GM21526 (cell line): ENCODE measurements around the gene REC114.
"Not testable (repeated sequence)": the region's sequence is repeated elsewhere in the genome, so short reads cannot be mapped to it uniquely, and the experiment has no call there.

Source experiments
- ATAC-seq: cut with Tn5 transposase; IDR thresholded peaks from one replicate; pipeline ENCODE4 v1.9.1; 2021; ENCODE audit warnings: moderate library complexity; ENCODE audit not compliant: unreplicated experiment, low FRiP score

Gene REC114

DNA sequence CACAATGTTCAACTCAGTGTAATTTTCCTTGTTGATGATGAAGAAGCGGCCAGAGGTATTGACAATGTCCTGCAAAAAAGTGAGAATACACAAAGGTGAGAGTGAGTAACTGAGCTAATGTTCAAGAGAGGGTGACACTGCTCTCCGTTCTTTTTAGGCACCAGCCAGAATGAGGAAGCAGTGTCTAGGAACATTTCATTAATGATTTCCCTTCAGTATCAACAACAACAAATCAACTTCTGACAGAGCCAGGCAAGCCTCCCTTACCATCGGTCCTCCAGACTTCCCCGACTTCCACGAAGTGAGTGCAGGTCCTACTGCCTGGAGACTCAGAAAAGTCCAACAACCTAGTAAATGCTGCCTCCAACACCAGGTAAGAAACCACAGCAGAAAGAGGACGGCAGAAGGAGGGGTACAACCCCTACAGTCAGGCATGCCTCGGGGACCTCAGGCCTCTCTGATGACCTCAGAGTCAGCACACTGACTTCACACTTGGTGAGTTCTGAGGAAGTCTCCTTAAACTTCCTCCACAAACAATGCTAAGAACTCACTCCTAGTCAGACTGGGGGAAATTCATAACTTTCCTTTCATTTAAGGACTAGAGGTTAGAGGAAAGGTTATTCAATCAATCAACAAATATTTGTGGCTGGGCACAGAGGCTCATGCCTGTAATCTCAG, 127.5 kb downstream of the REC114 start:
- ATAC-seq, result no peak

DNA sequence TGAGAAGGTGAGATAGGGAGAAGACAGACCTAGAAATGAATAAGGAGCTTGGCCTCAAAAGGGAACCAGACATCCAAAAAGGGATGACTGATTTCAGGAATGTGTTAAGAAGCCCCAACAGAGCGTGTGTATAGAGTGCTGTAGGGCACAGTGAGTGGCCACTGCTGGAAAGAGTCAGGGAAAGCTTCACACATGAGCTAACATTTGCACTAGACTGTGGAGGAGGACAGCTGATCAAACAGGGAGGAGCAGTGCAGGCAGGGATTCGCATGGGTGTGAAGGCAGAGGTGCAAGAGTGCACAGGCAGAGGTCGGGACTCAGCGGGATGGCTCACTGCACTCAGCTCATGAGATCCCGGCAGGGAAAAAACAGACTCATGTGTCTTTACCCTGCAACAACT, 128.4 kb downstream of the REC114 start:
- ATAC-seq, result no peak

DNA sequence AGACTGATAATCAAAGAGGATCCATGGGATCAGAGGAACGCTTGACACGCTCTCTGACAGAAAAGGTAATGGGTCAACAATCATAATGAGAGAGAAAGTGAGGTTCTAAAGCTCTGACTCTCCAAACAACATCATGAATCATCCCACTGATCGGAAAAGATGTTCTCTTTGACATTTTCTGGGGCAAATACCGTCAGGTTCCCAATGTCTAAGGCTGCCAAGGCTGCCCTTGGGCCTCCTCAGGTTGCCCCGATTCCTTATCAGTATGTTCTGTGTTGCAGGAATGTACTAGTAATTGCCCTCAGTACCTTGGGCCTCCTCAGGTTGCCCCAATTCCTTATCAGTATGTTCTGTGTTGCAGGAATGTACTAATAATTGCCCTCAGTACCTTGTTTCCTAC, 129.3 kb downstream of the REC114 start:
- no peak for ATAC-seq

DNA sequence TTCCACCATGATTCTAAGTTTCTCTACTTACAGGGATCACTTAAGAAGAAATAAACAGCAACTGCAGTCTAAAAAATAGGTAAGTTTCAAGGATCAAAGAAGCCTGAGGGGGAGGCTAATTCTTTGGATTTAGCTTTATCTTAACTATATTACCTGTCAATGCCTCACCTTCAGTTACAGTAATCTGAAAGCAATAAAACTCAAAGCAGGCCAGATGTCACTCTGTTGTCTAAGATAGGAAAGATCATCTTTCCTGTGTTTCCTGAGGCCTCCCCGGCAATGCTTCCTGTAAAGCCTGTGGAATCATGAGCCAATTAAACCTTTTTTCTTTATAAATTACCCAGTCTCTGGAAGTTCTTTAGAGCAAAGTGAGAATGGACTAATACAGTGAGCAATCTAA, 130.1 kb downstream of the REC114 start:
- no peak for ATAC-seq

DNA sequence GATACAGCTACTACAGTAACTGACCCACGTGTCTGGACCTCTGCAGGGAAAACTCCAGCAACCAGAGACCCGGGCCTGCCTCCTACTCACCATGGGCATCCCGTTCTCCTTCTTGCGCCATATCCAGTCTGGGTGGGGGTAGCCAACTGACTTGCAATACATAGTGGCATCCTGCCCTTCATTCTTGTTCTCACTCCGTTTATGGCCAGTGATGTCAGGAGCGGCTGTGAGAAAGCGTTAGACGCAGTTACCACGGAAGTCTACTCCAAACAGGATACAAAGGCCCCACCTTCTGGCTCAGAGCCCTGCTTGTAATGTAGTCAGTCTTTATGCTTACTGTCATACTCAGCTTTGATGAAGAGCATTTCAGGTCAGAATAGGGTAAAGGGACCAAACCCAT, 130.6 kb downstream of the REC114 start:
- ATAC-seq, result no peak

DNA sequence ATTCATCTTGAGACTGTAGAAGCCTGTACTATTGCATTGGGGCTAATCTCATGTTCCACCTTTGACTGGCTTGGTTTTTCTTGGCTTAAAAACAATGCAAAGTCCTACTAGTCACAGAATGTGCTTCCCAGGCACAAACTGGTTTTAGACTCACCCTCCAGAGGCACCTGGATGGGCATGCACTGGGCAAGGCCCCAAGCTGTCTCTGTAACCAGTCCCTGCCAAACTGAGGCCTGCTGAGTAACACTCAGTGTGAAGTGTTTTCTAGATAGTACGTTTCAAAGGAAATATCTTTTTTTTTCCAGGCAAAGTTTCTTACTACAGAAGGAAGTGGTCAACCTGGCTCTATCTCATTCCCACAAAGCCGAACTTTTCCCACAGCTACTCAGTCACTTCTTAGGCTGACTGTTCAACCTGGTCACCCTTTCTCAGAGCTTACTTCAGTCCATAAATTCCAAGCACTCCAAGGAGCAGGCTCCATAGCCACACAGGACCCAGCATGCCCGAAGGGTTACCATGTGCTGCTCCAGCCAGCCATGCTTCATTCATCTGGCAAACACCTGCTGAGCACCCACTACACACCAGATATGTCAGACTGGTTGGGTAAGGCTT, 132.8 kb downstream of the REC114 start:
- no peak for ATAC-seq

DNA sequence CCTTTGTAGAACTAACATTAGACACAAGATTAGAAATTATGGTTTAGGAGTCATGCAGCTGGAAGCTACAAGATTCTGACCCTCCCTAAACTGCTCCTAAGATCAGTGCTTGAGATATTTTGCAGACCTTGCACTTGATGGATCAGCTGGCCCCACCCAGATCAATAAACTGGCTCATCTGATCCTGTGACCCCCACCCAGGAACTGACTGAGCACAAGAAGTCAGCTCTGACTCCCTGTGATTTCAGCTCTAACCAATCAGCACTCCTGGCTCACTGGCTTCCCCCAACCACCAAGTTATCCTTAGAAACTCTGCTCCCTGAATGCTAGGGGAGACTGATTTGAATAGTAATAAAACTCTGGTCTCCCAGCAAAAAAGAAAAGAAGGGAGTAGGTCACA, 134.6 kb downstream of the REC114 start:
- ATAC-seq, result not testable (repeated sequence)

DNA sequence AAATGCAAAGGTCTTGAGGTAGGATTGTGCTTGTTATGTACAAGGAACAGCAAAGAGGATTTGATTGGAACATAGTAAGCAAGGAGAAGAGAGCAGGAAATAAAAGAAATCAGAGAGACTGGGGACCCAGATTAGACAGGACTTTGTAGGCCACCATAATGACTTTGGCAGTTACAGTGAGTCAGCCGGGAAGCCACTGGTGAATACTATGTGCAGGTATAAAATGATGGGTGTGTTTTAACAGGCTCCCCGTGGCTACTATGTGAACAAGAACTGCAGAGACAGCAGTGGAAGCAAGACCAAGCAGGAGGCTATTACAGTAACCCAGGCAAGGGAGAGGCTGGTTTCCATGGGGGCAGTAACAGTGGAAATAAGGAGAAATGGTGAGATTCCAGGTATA, 135.1 kb downstream of the REC114 start:
- no peak for ATAC-seq

DNA sequence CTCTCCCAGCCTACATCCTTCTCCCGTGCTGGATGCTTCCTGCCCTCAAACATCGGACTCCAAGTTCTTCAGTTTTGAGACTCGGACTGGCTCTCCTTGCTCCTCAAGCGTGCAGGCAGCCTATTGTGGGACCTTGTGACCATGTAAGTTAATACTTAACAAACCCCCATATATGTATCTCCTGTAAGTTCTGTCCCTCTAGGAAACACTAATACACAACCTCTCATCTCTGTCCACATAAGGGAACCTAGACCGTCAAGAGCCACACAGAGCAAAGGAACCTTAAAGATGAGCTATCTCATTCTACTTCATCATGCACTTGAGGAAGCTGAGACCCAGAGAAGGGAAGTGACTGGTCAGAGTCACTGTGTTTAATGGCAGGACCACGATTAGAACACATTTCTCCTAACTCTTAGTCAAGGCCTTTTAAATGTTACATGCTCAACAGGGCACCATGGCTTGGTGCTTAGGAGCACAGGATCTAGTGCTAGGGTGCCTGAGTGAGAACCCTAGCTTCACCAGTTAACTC, 140.0 kb downstream of the REC114 start:
- no peak for ATAC-seq

DNA sequence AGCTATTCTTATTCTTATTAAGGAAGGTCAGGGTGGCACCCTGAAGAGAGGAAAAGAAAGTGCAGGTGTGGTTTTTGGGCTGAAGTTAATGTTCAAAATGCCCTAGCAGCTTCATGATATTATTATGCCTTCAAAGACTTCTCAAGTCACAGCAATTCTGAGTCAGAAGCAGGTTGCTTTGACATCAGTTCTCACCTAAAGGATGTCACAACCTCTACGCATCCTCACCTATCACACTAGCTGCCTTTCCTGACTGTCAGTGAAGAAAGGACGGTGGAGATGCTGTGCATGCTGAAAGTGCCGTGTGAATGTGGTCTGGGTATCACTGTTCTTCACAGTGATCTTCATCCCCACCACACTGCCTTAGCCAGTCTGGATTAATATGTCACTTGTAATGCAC, 140.6 kb downstream of the REC114 start:
- no peak for ATAC-seq

DNA sequence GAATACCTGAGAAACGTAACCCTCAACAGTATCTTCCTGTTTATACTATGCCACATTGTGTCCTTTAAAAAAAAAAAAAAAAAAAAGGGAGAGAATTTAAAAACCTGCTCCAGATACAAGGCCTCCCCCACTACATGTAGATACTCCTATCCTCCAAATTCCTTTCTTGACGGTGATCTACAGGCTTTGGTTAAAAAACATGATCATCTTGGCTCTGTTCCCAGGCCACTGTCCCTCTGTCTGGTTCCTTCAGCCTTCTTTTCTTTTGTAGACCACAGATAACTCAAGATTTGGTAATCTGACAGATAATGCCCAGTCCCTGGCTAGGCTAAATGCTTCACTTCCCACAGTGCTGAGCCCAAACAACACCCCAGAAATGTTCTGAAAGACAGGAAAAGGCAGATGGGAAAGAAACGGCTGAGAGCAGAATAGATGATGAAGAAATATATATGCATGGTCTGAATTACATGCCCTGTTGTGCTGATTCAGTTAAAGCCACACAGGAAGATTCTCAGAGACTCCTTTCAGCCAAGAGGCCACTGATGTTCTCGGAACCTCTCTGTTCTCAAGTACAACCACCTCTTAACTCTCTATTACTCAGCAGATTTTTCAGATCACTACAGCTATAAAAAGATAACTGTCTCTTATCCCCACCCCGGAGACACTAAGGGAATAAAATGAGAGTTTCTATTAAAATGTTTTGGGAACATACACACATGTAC, 141.9 kb downstream of the REC114 start:
- no peak for ATAC-seq

DNA sequence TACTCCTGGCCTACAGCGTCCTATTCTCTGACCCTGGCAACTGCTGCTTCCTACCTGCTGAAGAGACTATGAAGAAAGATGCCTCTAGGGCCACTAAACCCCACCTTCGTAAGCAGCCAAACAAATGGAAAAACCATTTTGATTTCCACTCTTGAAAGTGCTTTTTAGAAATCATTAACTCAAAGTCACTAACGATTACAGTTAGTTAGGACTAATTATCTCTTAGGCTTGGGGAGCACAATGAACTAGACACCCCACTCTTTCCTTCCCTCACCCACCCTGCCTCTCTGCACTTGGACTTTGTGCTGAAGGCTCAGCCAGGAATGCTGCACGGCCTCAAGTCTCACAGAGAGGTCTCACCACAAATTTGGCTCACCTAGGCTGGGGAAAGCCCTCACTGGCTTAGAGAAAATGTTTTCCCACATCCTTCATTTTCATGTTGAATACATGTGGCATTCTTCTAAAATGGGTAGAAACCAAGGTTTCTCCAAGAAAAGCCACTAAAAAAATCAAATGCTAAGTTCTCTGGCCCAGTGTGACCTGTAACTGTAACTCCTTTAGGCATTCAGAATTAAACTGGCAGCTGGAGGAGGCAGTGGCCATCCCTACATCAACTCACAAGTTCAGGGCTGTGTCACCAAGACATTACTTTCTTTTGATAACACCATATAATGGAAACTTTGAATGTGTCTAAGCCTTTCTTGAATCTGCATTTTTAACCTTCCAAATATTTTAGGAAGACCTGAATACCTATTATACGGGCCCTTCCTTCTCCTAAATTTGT, 143.1 kb downstream of the REC114 start:
- no peak for ATAC-seq

DNA sequence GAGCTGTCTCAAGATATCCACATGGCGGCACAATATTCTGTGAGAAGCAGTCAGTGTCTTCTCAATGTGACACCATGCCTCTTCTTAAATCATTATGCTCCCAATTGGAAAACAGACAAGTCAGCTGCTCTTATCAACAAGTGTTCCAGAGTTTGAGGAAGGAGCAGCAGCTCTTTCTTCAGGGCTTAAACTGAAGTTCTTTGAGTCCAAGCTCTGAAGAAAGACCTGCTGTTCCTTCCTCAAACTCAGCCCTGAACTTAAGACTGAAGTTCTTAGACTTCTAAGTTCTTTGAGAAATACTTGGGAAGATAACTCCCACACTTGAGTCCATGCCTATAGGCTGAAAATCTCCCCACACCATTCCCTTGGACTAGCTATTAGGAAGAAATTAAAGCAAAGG, 146.8 kb downstream of the REC114 start:
- no peak for ATAC-seq

DNA sequence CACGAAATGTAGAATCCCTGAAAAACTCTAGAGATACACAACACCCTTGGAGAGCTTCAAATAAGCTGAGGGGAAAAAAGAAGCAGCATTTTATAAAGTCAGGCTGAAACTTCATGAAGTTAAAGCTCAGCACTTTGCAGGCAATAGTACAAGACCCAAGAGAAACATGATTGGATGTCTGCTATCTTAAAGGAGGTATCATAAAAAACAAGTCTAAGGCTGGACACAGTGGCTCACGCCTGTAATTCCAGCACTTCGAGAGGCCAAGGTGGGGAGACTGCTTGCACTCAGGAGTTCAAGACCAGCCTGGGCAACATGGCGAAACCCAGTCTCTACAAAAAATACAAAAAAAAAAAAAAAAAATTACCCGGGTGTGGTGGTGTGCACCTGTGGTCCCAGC, 147.3 kb downstream of the REC114 start:
- no peak for ATAC-seq

DNA sequence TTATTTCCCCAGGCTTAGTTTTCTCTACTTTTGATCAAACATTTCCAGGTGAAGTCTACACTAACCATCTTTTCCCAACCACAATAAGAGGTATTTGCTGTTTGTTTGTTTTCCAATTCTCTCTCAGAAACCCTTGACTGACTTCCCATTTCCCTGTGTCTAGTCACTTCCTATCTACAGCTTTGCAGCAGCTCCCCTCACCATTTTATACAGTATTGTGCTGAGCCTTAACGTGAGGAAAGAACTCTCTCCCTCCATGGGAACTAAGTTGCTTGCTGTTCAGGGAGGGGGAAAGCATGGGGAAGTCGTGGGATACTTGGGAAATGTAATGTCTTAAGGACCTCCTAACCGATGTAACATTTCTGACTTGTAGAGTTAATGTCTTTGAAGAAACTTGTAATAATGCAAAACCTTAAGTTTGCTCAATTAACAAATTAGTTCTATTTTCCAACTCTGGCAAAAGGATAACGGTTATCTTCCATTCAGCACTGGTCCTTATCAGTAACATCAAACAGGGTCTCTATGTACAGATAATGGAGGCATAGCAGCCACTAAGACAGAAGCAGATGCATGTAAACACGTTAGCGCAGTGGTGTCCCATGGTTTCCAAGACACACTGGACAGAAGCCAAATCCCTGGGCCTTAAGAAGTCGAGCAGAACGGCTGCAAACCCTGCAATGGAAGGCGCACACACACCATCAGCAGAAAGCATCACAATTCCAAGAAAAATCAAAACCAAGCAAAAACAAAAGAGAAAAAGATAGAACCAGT, 150.5 kb downstream of the REC114 start:
- ATAC-seq, result no peak

DNA sequence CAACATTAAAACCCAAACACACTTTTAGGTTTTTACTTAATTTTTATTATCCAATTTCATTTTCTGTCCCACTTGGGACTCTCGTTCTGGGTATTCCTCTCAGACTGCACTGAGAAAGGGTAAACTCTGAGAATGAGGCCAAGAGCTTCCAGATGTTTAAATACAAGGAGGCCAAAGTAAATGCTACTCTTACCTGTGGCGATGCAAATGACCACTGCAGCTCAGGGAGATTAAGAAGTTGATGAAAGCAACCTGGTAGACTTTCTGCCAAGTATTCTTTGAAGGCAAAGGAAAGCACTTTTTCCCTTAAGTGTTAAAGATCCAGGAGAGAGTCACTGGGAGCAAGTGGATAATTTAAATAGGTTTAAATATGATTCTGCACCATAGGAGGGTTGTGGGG, 151.1 kb downstream of the REC114 start:
- no peak for ATAC-seq

DNA sequence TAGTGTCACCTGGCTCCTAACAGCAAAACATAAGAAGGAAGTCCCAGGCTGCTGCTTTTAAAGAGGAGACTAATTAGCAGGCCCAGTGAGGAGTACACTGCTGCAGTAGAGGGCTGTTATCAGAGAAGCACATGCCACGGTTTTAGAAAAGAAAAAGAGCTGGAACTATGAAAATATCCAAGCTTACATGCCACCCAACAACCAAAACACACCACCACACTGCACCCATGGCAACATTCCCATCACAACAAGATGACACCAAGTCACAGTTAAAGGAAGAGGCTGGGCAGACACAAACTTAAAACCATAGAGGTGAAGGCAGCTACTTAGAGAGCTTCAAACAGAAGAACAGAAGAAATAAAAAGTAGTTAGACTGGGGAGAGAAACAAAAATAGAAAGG, 153.2 kb downstream of the REC114 start:
- no peak for ATAC-seq

DNA sequence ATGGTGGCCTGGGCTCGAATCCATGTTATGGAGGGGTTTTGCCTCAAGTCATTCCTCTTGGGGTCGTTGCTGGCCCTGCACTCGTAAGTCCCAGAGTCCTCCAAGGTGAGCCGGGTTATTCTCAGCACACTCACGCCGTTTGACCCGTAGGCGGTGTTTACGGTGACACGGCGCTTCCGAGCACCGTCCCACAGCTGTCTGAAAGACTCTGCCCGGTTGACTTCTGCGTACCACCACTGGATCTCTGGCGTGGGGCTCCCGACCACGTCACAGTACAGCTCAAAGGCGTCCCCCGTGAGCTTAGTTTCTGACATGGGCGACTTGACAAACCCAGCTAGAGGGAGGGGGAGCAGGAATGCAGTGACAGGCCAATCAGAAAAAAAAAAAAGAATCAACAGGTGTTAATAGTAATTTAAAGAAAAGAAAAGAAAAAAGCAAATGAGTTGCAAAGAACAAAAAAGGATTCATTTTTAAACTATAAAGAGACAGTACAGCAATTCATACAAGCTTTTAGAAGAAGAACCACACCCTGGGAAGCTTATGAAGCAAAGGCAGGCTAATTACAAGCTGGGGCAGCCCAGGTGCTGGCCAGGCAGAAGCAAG, 154.2 kb downstream of the REC114 start:
- ATAC-seq, result no peak

DNA sequence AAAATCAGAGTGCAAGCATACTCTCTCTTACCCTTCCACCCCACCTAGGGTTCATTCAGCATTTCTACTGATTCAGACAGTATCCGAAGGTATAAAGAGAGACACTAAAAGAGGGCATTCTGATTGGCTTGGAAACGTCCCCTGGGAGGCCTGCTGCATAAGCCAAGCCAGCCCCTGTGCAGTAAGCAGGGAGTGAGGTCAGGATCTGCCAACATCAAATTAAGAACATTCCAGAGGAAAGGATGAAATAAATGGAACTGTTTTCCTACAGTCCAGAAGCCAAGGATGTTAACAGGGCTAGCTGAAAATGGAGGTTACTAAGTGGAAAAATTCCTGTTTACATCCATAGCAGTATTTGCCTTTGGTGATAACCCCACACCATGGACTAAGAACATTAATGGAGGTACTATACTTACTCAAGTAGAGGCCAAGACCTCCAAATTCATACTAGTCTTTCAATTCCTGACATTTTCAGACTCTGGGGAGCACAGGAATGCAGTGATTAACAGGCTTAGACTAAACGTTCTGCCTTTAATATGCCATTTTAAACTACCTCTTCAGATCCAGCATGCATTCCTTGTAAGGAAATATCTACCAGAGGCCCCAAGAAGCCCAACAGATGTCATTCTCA, 155.7 kb downstream of the REC114 start:
- no peak for ATAC-seq
